Measurements from ENCODE around the gene PHF20.
"Not testable (repeated sequence)": the region's sequence is repeated elsewhere in the genome, so short reads cannot be mapped to it uniquely, and the experiment has no call there.

Gene PHF20

GRCh38 chr20:35942243-35942642 lies 170.4 kb downstream of the PHF20 start:
- no peak for DNase-seq

GRCh38 chr20:35947489-35947888 lies 175.7 kb downstream of the PHF20 start:
- DNase-seq = no peak

GRCh38 chr20:35947907-35948306 lies 176.1 kb downstream of the PHF20 start:
- DNase-seq = no peak

GRCh38 chr20:35950093-35950492 lies 178.3 kb downstream of the PHF20 start:
- no peak for DNase-seq

GRCh38 chr20:35952080-35952479 lies 180.3 kb downstream of the PHF20 start:
- DNase-seq = not testable (repeated sequence)

- DNase-seq = no peak
Observed at GRCh38 chr20:35952480-35953386, 180.9 kb downstream of the PHF20 start.

- DNase-seq = peak; percentile 68
Observed at GRCh38 chr20:35953387-35954199, 181.8 kb downstream of the PHF20 start.

GRCh38 chr20:35954200-35954906 lies 182.5 kb downstream of the PHF20 start, which contains the start of gene SCAND1:
SCAND1 (minus strand) TSS chr20:35954502; CDS start chr20:35954284, 218 bp downstream.
- DNase-seq = peak; percentile 98

GRCh38 chr20:35954907-35955251 lies 183.1 kb downstream of the PHF20 start:
- DNase-seq = no peak

- DNase-seq = no peak
Observed at GRCh38 chr20:35956616-35957015, 184.8 kb downstream of the PHF20 start.

- DNase-seq = not testable (repeated sequence)
Observed at GRCh38 chr20:35959291-35959690, 187.5 kb downstream of the PHF20 start.

GRCh38 chr20:35963878-35964277 lies 192.1 kb downstream of the PHF20 start:
- DNase-seq = no peak

GRCh38 chr20:35967979-35968640 lies 196.3 kb downstream of the PHF20 start, which contains the start of gene CNBD2:
CNBD2 (plus strand) TSS chr20:35968590; CDS start chr20:35968763, 173 bp downstream.
- no peak for DNase-seq

GRCh38 chr20:35968930-35969329 lies 197.1 kb downstream of the PHF20 start:
- DNase-seq = no peak

- no peak for DNase-seq
Observed at GRCh38 chr20:35971981-35972380, 200.2 kb downstream of the PHF20 start.

- DNase-seq = no peak
Observed at GRCh38 chr20:35972462-35972861, 200.6 kb downstream of the PHF20 start.

- DNase-seq = no peak
Observed at GRCh38 chr20:35974256-35974655, 202.4 kb downstream of the PHF20 start.

- no peak for DNase-seq
Observed at GRCh38 chr20:35975576-35976373, 204.0 kb downstream of the PHF20 start.

- peak; percentile 38 for DNase-seq
Observed at GRCh38 chr20:35978041-35978513, 206.3 kb downstream of the PHF20 start.

GRCh38 chr20:35979544-35979943 lies 207.7 kb downstream of the PHF20 start:
- no peak for DNase-seq

GRCh38 chr20:35981969-35982368 lies 210.2 kb downstream of the PHF20 start:
- DNase-seq = no peak

All from NK-92 treated with Interleukin-12 subunit alpha and Interleukin-12 subunit beta, amount 100 ng/mL, for 24 hours (cell line).